Esophagus (tissue), 2 donors: Measurements from ENCODE around the gene A4GNT. TPM values are rescaled to one million over a fixed set of nuclear protein-coding genes. Genes with fewer than 3 reads are reported as not detected.
"Not testable (repeated sequence)": the region's sequence is repeated elsewhere in the genome, so short reads cannot be mapped to it uniquely, and the experiment has no call there.

Source experiments
- H3K27ac ChIP-seq, 2 donors: one replicate each; pipeline ENCODE4 v1.5.1; 2013; ENCODE audit warnings: low read depth in 2 of 2, mild to moderate bottlenecking in 2 of 2, inconsistent platforms in 1 of 2, low read length in 1 of 2, moderate library complexity in 1 of 2
- H3K27me3 ChIP-seq, 2 donors: one replicate each; pipeline ENCODE4 v1.6.1; 2013; ENCODE audit warnings: low read length in 2 of 2, control low read depth in 1 of 2, mild to moderate bottlenecking in 1 of 2; ENCODE audit not compliant: insufficient read depth in 2 of 2, control insufficient read depth in 1 of 2
- H3K36me3 ChIP-seq, 2 donors: one replicate each; pipeline ENCODE4 v1.6.1; 2013; ENCODE audit warnings: low read length in 1 of 2; ENCODE audit not compliant: control insufficient read depth in 2 of 2, insufficient read depth in 2 of 2
- H3K4me1 ChIP-seq, 2 donors: one replicate each; pipeline ENCODE4 v1.6.1; 2013; ENCODE audit warnings: low read length in 1 of 2; ENCODE audit not compliant: control insufficient read depth in 2 of 2, insufficient read depth in 2 of 2
- H3K4me3 ChIP-seq, 2 donors: one replicate each; pipeline ENCODE4 v1.5.1; 2013; ENCODE audit warnings: low read length in 2 of 2, mild to moderate bottlenecking in 2 of 2, low read depth in 1 of 2, moderate library complexity in 1 of 2
- H3K9me3 ChIP-seq, 2 donors: one replicate each; pipeline ENCODE4 v1.6.1; 2013; ENCODE audit warnings: mild to moderate bottlenecking in 2 of 2, low read depth in 1 of 2, low read length in 1 of 2, moderate library complexity in 1 of 2; ENCODE audit not compliant: control insufficient read depth in 2 of 2, insufficient read depth in 1 of 2
- whole genome bisulfite sequencing, 2 donors: extraction: QIAGEN DNeasy Blood & Tissue Kit; methylation state at CpG; one replicate each; pipeline ENCODE4 v1.1.7; 2013; 5-methylcytosine and 5-hydroxymethylcytosine counted together
- polyA plus RNA-seq, 2 donors: library from polyadenylated mRNA; stranded (reverse); fragments of 200-250 nt; gene quantifications; one replicate each; pipeline ENCODE4 v1.2.3, GENCODE V29; 2013
- donor health status: healthy with polysubstance abuse.
- donor health status: Bipolar disorder and iron deficiency.

A4GNT gene
- polyA plus RNA-seq, 2 donors, result not detected

DNA sequence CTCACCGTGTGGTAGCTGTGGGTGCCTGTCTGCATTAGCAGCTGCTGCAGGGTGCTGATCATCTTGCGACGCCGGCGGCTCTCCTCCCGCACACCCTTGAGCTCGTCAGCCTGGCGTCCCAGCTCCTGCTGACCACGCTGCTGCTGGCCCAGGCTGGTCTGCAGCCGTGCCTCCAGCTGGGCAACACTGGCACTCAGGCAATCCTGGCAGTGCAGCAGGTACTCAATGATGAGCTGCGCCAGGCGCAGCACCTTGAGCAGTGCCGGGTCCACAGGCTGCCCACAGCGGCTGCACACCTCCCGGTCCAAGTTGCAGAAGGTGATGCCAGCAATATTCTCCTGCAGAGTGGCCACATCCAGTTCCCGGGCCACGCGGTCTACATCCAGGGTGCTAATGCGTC is 28.7 kb downstream of the A4GNT start:
- Histone ChIP-seq H3K9me3 (no peaks in the 10 kb centered on the region), H3K36me3 (peaks cover 2 to 7% of the 10 kb centered on the region in 2 donors), H3K27ac (no peak overlapping the region), H3K4me1 (no peaks in the 10 kb centered on the region), H3K4me3 (no peak overlapping the region), H3K27me3 (no peaks in the 10 kb centered on the region)
- WGBS, 2 donors, result 93 to 95% methylated on average over 19 of the region's 19 CpGs

- H3K27me3 ChIP-seq, H3K27ac ChIP-seq, H3K36me3 ChIP-seq, H3K4me1 ChIP-seq, H3K9me3 ChIP-seq, H3K4me3 ChIP-seq: not testable (repeated sequence)
- WGBS, 2 donors, result 88 to 89% methylated on average over 22 of the region's 22 CpGs
Measured at GRCh38 chr3:138101351-138101940, 30.7 kb downstream of the A4GNT start.

GRCh38 chr3:138099417-138099816 is 32.8 kb downstream of the A4GNT start:
- no peak overlapping the region for H3K4me3 ChIP-seq
- peaks cover 2 to 7% of the 10 kb centered on the region in 2 donors for H3K36me3 ChIP-seq
- H3K27ac ChIP-seq, result no peak overlapping the region
- H3K27me3 ChIP-seq, result no peaks in the 10 kb centered on the region
- H3K9me3 ChIP-seq, result no peaks in the 10 kb centered on the region
- no peaks in the 10 kb centered on the region for H3K4me1 ChIP-seq

GRCh38 chr3:138097192-138098172 is 34.7 kb downstream of the A4GNT start:
- H3K27me3 ChIP-seq, result no peaks in the 10 kb centered on the region
- H3K36me3 ChIP-seq, result peaks cover 0 to 2% of the 10 kb centered on the region in 2 donors
- no peak overlapping the region for H3K4me3 ChIP-seq
- H3K27ac ChIP-seq, result no peak overlapping the region
- H3K4me1 ChIP-seq, result no peaks in the 10 kb centered on the region
- no peaks in the 10 kb centered on the region for H3K9me3 ChIP-seq
- 80 to 83% methylated on average over 12 of the region's 12 CpGs for WGBS, 2 donors

DNA sequence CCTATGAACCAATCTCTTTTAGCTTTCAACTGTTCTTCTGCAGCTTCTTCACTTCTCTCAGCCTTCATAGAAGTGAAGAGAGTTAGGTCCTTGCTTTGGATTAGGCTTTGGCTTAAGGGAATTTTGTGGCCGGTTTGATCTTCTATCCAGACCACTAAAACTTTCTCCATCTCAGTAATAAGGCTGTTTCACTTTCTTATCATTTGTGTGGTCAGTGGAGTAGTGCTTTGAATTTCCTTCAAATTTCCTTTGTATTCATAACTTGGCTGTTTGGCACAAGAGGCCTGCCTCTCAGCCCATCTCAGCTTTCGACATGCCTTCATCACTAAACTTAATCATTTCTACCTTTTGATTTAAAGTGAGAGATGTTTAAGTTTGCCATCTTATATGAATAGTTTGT is 38.5 kb downstream of the A4GNT start:
- Histone ChIP-seq H3K4me3 (no peak overlapping the region), H3K27me3 (no peaks in the 10 kb centered on the region), H3K36me3 (no peaks in the 10 kb centered on the region), H3K27ac (no peak overlapping the region), H3K4me1 (no peaks in the 10 kb centered on the region), H3K9me3 (no peaks in the 10 kb centered on the region)
- WGBS, 2 donors, result 41 to 46% methylated on average over 2 of the region's 2 CpGs

- Histone ChIP-seq H3K36me3 (no peaks in the 10 kb centered on the region), H3K4me1 (no peaks in the 10 kb centered on the region), H3K27me3 (no peaks in the 10 kb centered on the region), H3K9me3 (no peaks in the 10 kb centered on the region), H3K4me3 (no peak overlapping the region), H3K27ac (no peak overlapping the region)
- WGBS, 2 donors, result 77 to 85% methylated on average over 2 of the region's 2 CpGs
Measured at GRCh38 chr3:138092023-138092422, 40.2 kb downstream of the A4GNT start.

GRCh38 chr3:138089091-138089490 is 43.1 kb downstream of the A4GNT start:
- Histone ChIP-seq H3K27me3 (no peaks in the 10 kb centered on the region), H3K4me3 (no peak overlapping the region), H3K27ac (no peak overlapping the region), H3K9me3 (peaks cover 0 to 5% of the 10 kb centered on the region in 2 donors), H3K4me1 (no peaks in the 10 kb centered on the region), H3K36me3 (peaks cover 0 to 3% of the 10 kb centered on the region in 2 donors)
- 79 to 82% methylated on average over 3 of the region's 3 CpGs for WGBS, 2 donors

- 100% methylated on average over 1 of the region's 3 CpGs for WGBS, 2 donors
- H3K36me3 ChIP-seq, H3K9me3 ChIP-seq, H3K4me1 ChIP-seq, H3K27me3 ChIP-seq, H3K27ac ChIP-seq, H3K4me3 ChIP-seq: not testable (repeated sequence)
Measured at GRCh38 chr3:138085745-138086144, 46.4 kb downstream of the A4GNT start.

DNA sequence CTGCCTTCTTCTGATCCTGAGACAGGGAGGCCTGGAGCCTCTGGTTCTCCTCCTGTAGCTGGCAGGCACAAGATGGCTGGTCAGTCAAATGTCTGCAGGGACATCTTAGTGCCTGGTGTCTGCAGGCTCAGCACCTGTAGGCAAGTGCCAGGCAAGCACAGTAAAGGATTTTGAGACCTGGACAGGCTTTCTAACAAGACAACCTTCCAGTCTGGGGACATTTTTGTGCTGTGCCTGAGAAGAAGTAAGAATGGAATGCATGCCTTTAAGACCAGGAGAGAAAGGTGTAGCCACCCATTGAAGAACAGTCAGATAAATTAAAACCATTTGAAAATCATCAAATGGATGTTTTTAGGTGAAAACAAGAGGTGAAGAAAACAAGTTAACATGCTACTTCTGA is 48.0 kb downstream of the A4GNT start:
- H3K27ac ChIP-seq, result no peak overlapping the region
- peaks cover 0 to 5% of the 10 kb centered on the region in 2 donors for H3K9me3 ChIP-seq
- H3K36me3 ChIP-seq, result peaks cover 5 to 9% of the 10 kb centered on the region in 2 donors
- H3K4me3 ChIP-seq, result no peak overlapping the region
- peaks cover 0 to 3% of the 10 kb centered on the region in 2 donors for H3K4me1 ChIP-seq
- H3K27me3 ChIP-seq, result no peaks in the 10 kb centered on the region

DNA sequence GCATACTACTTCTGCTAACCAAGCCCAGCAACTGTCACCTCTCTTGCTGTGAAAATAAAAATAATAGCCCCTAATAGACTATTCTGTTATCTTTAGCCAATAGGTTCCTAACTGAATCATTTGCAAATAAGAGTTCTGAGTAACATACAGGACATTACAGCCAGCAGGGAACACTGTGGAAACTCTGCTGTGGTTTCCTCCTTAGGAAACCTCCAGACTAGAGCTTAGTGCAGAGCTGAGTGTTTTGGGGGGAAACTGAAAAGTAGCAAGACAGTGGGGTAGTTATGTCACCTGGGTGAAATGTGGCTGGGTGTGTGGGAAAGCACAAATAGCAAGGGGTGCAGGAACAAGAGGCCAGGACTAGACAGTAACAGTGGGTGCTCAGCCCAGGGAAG is 49.2 kb downstream of the A4GNT start:
- peaks cover 0 to 5% of the 10 kb centered on the region in 2 donors for H3K9me3 ChIP-seq
- H3K36me3 ChIP-seq, result peaks cover 5 to 9% of the 10 kb centered on the region in 2 donors
- H3K4me3 ChIP-seq, result no peak overlapping the region
- no peaks in the 10 kb centered on the region for H3K27me3 ChIP-seq
- H3K27ac ChIP-seq, result no peak overlapping the region
- H3K4me1 ChIP-seq, result peaks cover 0 to 3% of the 10 kb centered on the region in 2 donors
